ENCODE results near the gene ZSCAN5A. TPM values are rescaled to one million over a fixed set of nuclear protein-coding genes. Genes with fewer than 3 reads are reported as not detected.
A peak's percentile ranks its signal among the peaks of the same experiment; 100 is the strongest.
"Not testable (repeated sequence)": the region's sequence is repeated elsewhere in the genome, so short reads cannot be mapped to it uniquely, and the experiment has no call there.

The ZSCAN5A gene
- total RNA-seq, 1 experiment from 2014 or later, result 9.7 TPM

DNA sequence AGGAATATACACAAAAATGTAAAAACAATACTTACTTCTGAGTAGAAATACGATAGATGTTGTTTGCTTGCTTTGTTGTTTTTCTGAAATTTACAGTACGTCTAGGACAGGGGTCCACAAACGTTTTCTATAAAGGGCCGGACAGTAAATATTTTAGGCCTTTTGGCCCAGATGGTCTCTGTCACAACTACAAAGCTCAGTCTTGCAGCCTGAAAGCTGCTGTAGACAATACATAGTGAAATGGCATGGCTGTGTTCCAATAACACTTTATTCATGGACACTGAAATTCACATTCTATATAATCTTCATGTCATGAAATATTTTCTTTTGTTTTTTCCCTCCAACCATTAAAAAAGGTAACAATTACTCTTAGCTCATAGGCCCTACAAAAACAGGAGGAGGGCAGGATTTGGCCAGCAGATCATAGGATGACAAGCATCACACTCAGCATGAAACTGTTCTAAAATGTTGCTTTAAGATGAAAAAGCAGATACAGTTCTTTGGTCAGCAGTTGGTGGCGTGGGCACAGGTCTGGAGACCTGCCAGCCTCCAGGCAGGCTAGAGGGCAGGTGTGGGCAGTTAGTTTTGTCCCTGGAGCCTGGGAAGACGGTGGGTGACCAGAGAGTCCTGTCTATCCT is 42.4 kb downstream of the ZSCAN5A start, which contains the start of gene EDDM13:
TSS of gene EDDM13 (plus strand) at position 588 of the 638 bp plus-strand sequence. CDS start 87 bp downstream, outside the sequence.
- H3K4me3 ChIP-seq, result no peak within 1 kb of the TSS
- no peak for DNase-seq (ENCODE audit: low read depth in 1 of 2, low spot score in 2 of 2)

DNA sequence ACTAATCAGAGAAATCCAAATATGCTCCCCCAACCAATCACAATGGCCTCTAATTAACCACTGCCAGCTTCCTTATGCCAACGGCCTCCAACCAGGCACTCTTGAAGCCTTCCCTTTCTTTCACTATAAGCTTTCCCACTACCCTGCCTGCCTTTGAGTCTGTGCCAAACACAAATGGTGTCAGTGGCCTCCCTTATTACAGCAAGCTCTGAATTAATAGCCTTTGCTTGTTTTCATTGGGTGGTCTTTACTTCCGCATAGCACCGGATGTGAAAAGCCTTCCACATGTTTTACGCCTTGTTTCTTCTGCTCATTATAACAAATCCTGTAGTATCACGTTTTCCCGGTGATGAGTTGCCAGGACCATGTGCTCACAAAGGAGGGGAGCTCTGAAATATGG is 43.5 kb downstream of the ZSCAN5A start:
- DNase-seq (ENCODE audit: low read depth in 1 of 2, low spot score in 2 of 2), result no peak
- no peak overlapping the region for H3K4me3 ChIP-seq

More for the DNA sequence above, 42.4 kb downstream of the ZSCAN5A start, which contains the start of gene EDDM13:
- no peak within 1 kb of the TSS for H3K27ac ChIP-seq
- H3K9me3 ChIP-seq (replicated peaks), result peaks cover 15% of the 10 kb centered on the region
- no peaks in the 10 kb centered on the region for H3K4me1 ChIP-seq (replicated peaks)
- H3K27me3 ChIP-seq (replicated peaks), result no peaks in the 10 kb centered on the region
- no peaks in the 10 kb centered on the region for H3K36me3 ChIP-seq

DNA sequence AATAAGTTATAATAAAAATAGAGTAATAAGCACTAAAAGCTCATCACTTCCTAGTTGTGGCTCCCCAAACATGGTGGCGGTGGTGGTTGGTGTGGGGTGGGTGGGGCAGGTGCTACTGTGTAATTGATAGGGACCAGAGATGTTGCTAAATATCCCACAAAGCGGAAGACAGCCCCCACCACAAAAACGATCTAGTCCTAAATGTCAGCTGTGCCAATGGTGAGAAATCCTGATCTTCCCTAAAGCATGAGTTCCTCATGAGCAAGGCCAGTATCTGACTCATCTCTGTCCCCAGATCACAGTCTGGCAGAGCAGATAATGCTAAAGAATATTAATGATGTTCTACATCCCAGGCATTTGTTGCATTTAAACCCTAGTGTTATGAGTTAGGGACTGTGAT is 44.0 kb downstream of the ZSCAN5A start:
- Histone ChIP-seq H3K27ac (no peak overlapping the region), H3K27me3 (replicated peaks) (no peaks in the 10 kb centered on the region), H3K4me3 (no peak overlapping the region), H3K9me3 (replicated peaks) (peaks cover 16% of the 10 kb centered on the region), H3K4me1 (replicated peaks) (no peaks in the 10 kb centered on the region), H3K36me3 (no peaks in the 10 kb centered on the region)
- DNase-seq (ENCODE audit: low read depth in 1 of 2, low spot score in 2 of 2), result no peak

More for the DNA sequence above, 43.5 kb downstream of the ZSCAN5A start:
- no peaks in the 10 kb centered on the region for H3K27me3 ChIP-seq (replicated peaks)
- H3K9me3 ChIP-seq (replicated peaks), result peaks cover 15% of the 10 kb centered on the region
- no peaks in the 10 kb centered on the region for H3K4me1 ChIP-seq (replicated peaks)
- H3K27ac ChIP-seq, result no peak overlapping the region
- no peaks in the 10 kb centered on the region for H3K36me3 ChIP-seq

DNA sequence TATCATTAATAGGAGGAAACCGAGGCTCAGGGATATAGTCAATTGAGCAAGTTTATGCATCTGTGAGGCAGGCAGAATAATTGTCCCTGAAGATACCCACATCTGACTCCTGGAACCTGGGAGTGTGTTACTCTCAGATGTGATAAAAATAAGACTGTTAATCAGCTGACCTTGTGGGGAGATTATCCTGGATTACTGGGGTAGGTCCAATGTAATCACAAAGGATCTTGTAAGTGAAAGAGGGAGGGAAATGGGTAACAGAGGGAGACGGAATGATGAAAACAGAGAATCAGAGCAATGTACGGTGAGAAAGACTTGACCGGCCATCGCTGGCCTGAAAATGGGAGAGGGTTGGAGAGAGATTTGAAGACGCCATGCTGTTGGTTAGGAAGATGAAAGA is 45.3 kb downstream of the ZSCAN5A start:
- Histone ChIP-seq H3K4me3 (no peak overlapping the region), H3K9me3 (replicated peaks) (peaks cover 14% of the 10 kb centered on the region), H3K4me1 (replicated peaks) (no peaks in the 10 kb centered on the region), H3K27me3 (replicated peaks) (no peaks in the 10 kb centered on the region), H3K27ac (no peak overlapping the region), H3K36me3 (no peaks in the 10 kb centered on the region)
- DNase-seq (ENCODE audit: low read depth in 1 of 2, low spot score in 2 of 2), result no peak

DNA sequence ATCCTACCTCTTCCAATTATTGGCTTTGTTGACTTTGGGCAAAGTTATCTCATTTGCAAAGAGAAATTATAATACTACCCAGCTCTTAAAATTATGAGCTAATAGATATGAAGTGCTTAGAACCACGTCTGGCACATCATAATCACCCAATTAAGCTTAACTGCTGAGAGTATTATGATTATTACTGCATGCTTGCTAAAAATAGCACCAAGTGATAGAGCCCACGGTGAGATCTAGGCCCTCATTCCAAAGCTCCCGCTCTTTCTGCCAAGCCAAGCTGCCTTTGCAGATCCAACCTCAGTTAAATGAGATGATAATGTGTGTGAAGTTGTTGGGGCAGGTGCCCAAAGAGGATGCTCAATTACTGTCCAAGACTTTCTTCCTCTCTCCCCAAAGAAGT is 48.6 kb downstream of the ZSCAN5A start:
- Histone ChIP-seq H3K4me3 (no peak overlapping the region), H3K36me3 (no peaks in the 10 kb centered on the region), H3K4me1 (replicated peaks) (no peaks in the 10 kb centered on the region), H3K27me3 (replicated peaks) (no peaks in the 10 kb centered on the region), H3K27ac (no peak overlapping the region), H3K9me3 (replicated peaks) (peaks cover 13% of the 10 kb centered on the region)
- no peak for DNase-seq (ENCODE audit: low read depth in 1 of 2, low spot score in 2 of 2)

DNA sequence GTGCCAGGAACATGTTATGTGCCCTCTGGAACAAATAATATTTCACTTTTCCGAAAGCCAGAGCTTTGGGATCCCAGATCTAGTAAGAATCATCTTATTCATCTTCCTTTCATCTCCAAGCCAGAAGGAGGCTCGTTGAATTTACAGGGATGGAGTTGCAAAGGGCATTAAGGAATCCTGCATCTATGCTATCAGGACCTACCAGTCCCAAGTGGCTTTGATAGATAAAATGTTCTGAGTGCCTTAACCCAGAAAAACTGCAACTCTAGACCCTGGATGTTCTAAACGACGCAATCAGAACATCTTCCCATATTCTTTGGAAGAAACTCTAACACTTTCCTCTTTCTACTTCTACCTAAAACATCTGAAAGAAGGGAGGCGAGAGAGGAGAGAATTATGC is 51.3 kb downstream of the ZSCAN5A start:
- no peak for DNase-seq (ENCODE audit: low read depth in 1 of 2, low spot score in 2 of 2)
- no peaks in the 10 kb centered on the region for H3K4me1 ChIP-seq (replicated peaks)
- H3K4me3 ChIP-seq, result no peak overlapping the region
- H3K27me3 ChIP-seq (replicated peaks), result no peaks in the 10 kb centered on the region
- no peaks in the 10 kb centered on the region for H3K36me3 ChIP-seq
- H3K27ac ChIP-seq, result no peak overlapping the region
- H3K9me3 ChIP-seq (replicated peaks), result peaks cover 10% of the 10 kb centered on the region

DNA sequence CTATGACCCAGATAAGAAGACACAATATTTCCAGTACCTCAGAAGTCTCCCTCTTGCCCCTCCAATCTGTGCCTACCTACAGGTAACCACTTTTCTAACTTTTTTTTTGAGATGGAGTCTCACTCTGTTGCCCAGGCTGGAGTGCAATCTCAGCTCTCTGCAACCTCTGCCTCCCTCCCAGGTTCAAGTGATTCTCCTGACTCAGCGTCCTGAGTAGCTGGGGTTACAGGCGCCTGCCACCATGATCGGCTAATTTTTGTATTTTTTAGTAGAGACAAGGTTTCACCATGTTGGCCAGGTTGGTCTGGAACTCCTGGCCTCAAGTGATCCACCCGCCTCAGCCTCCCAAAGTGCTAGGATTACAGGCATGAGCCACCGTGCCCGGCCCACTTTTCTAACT is 52.7 kb downstream of the ZSCAN5A start:
- H3K4me1 ChIP-seq (replicated peaks); H3K27ac ChIP-seq; H3K36me3 ChIP-seq; DNase-seq (ENCODE audit: low read depth in 1 of 2, low spot score in 2 of 2); H3K9me3 ChIP-seq (replicated peaks); H3K27me3 ChIP-seq (replicated peaks); H3K4me3 ChIP-seq: not testable (repeated sequence)

DNA sequence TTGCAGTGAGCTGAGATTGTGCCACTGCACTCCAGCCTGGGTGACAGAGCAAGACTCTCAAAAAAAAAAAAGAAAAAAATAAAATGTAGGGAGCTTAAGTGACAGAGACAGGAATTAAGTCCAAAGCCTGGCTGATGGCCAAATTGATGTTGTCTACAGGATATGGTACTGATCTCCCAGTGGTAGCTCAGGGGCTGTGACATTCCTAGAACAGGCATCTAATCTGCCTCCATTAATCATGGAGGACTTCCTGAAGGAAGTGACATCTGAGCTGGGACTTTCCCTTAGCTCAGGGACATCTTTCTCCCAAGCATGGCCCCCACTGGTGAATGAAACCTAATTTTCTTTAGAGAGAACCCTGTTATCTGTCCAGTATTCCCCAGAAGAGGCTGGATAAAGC is 53.5 kb downstream of the ZSCAN5A start:
- H3K9me3 ChIP-seq (replicated peaks), result peaks cover 10% of the 10 kb centered on the region
- H3K36me3 ChIP-seq, result no peaks in the 10 kb centered on the region
- H3K27ac ChIP-seq, result no peak overlapping the region
- no peaks in the 10 kb centered on the region for H3K27me3 ChIP-seq (replicated peaks)
- no peak for DNase-seq (ENCODE audit: low read depth in 1 of 2, low spot score in 2 of 2)
- H3K4me1 ChIP-seq (replicated peaks), result no peaks in the 10 kb centered on the region
- H3K4me3 ChIP-seq, result no peak overlapping the region

DNA sequence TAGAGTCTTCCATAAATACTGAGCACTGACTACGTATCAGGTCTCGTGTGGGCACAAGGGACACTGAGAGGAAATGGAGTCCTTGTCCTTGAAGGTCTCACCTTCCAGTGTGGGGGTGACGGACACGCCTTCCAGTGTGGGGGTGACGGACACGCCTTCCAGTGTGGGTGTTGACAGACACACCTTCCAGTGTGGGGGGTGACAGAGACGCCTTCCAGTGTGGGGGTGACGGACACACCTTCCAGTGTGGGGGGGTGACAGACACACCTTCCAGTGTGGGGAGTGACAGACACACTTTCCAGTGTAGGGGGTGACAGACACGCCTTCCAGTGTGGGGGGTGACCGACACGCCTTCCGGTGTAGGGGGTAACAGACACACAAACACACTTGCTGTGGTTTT is 56.4 kb downstream of the ZSCAN5A start:
- Histone ChIP-seq H3K36me3 (no peaks in the 10 kb centered on the region), H3K27ac (no peak overlapping the region), H3K9me3 (replicated peaks) (peaks cover 7% of the 10 kb centered on the region), H3K27me3 (replicated peaks) (no peaks in the 10 kb centered on the region), H3K4me3 (no peak overlapping the region), H3K4me1 (replicated peaks) (no peaks in the 10 kb centered on the region)
- DNase-seq (ENCODE audit: low read depth in 1 of 2, low spot score in 2 of 2), result no peak

DNA sequence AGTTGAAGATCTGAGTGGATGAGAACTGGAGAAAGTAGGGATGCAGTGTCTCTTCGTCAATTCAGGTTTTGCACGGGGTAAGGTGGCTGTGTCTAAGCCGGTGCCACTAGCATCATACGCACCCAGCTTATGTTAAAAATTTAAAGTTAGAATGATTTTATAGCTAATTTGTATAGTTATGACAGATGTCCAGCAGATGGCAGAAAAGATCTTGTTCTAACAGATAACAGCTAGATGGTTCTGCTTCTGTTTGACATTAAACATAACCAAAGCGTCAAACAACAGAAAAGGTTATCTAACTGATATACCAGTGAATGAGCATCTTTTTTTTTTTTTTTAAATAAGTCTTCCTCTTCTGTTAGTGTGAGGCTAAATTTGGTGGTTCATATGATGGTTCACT is 60.9 kb downstream of the ZSCAN5A start:
- Histone ChIP-seq H3K9me3 (replicated peaks) (peaks cover 5% of the 10 kb centered on the region; the same call in 1 of the 2 replicates), H3K27ac (no peak overlapping the region), H3K4me1 (replicated peaks) (no peaks in the 10 kb centered on the region), H3K27me3 (replicated peaks) (no peaks in the 10 kb centered on the region), H3K4me3 (no peak overlapping the region), H3K36me3 (no peaks in the 10 kb centered on the region)
- peak in 1 of 2 experiments; percentile 10 for DNase-seq (ENCODE audit: low read depth in 1 of 2, low spot score in 2 of 2)

DNA sequence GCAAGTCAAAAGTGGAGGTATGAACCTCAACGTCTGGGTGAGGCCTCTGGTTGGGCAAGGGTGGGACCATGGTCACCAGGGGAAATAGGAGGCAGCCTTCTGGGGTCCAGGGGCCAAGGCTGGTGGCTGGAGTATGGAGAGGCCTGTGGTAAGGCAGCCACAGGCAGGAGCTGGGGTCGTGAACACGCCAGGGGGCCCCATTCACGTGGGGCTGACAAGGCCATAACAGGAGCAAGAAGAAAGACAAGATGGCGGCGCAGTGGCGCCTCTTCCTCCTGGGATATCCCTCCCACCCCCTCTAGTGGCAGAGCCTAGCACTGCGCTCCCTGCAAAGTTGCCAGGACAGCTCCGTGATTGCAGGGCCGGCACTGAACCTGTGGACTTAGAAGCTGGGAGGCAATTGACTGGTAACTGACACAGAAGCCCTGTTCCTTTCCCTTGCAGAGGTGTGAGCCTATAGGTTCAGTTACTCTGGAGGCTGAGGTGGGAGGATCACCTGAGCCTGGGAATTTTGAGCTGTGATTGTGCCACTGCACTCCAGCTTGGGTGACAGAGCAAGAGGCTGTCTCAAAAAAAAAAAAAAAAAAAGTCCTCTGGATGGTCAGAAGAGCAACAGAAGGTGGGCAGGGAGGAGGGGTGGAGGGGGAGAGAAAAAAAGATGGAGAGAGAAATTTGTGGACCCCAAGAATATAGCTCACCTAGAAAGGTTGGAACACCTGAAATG is 61.8 kb downstream of the ZSCAN5A start:
- Histone ChIP-seq H3K4me1 (replicated peaks) (no peaks in the 10 kb centered on the region), H3K27me3 (replicated peaks) (no peaks in the 10 kb centered on the region), H3K27ac (no peak overlapping the region), H3K4me3 (no peak overlapping the region), H3K36me3 (no peaks in the 10 kb centered on the region), H3K9me3 (replicated peaks) (peaks cover 5% of the 10 kb centered on the region; the same call in 1 of the 2 replicates)
- peak; percentile 8 to 55 for DNase-seq (ENCODE audit: low read depth in 1 of 2, low spot score in 2 of 2)

DNA sequence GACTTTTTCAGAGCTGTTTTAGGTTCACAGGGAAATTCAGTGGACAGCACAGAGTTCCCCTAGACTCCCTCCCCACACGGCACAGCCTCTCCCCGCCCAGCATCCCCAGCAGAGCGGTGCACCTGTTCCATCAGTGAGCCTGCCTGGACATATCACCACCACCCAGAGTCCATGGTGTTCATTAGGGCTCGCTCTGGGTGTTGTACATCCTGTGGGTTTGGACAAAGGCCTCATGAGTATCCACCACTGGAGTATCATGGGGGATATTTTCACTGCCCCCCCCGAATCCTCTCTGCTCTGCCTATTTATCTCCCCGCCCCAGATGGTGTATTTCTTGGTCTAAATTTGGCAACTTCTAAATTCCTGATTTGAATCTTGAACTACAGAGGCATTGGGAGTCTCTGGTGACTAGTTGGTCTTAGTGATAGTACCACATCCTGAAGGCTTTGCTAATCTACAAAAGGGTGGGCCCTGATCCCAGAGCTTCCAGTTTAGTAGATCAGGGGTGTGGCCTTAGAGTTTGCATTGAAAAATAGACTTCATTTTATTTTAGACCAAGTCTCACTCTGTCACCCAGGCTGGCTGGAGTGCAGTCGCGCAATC is 65.8 kb downstream of the ZSCAN5A start:
- H3K27ac ChIP-seq; H3K4me3 ChIP-seq; H3K36me3 ChIP-seq; H3K4me1 ChIP-seq (replicated peaks); H3K27me3 ChIP-seq (replicated peaks); DNase-seq (ENCODE audit: low read depth in 1 of 2, low spot score in 2 of 2); H3K9me3 ChIP-seq (replicated peaks): not testable (repeated sequence)

DNA sequence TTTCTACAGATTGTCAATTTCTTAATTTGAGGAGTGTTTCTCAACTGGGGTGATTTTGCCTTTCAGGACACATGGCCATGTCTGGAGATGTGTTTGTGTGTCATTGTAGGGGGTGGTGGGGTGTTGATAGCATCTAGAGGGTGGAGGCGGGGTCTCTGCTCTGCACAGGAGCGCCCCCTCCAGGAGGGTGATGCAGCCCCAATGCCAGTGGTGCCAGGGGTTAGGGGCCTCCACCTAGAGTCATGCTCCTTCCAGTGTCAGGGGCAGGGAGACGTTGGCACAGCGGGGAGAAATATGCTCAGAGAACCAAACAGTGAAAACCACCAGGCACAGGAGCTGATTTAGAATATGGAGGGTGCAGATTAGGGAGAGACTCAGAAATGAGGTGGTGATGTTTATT is 68.9 kb downstream of the ZSCAN5A start:
- H3K27me3 ChIP-seq (replicated peaks); DNase-seq (ENCODE audit: low read depth in 1 of 2, low spot score in 2 of 2); H3K36me3 ChIP-seq; H3K9me3 ChIP-seq (replicated peaks); H3K4me1 ChIP-seq (replicated peaks); H3K4me3 ChIP-seq; H3K27ac ChIP-seq: not testable (repeated sequence)

DNA sequence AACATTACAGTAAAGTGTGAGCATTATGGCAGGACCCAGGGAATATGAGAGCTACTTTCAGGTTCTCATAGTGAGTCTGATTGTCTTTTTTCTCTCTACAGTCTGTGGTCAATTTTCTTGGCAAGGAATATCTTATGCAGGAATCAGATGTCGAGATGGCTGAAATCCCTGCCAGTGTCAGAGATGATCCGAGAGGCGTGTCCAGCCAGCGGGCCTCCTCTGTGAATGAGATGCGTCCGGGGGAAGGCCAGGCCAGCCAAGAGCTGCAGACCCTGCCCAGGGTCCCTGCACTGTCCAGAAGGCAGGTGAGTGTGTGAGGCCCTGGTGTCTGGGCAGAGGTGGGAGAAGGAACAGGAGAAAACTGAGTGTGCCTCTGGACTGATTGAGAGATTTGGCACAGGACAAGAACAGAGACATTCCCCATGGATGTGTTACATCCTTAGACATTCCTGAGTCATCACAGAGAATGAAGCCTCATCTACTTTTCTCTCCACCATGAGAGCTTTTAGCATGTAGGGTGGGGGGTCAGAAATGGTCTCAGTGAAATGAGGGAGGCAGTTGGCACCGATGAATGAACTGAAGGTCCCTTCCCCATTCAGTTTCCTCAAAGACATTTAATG is 69.4 kb downstream of the ZSCAN5A start:
- Histone ChIP-seq H3K4me3 (no peak overlapping the region), H3K27ac (no peak overlapping the region)
- DNase-seq (ENCODE audit: low read depth in 1 of 2, low spot score in 2 of 2), result no peak

More for the DNA sequence above, 69.4 kb downstream of the ZSCAN5A start:
- no peaks in the 10 kb centered on the region for H3K36me3 ChIP-seq
- H3K9me3 ChIP-seq (replicated peaks), result peaks cover 5% of the 10 kb centered on the region; the same call in 1 of the 2 replicates
- no peaks in the 10 kb centered on the region for H3K4me1 ChIP-seq (replicated peaks)
- no peaks in the 10 kb centered on the region for H3K27me3 ChIP-seq (replicated peaks)
